VCaP (cell line): ENCODE data around the gene HSBP1L1.

ENCODE experiments used
- H3K27ac ChIP-seq: fragments of 450-650 bp; 2 replicates; pipeline ENCODE4 v1.5.1; 2017
- CTCF ChIP-seq: fragments of 450-650 bp; conservative IDR thresholded peaks from 2 replicates; pipeline ENCODE4 v1.5.1; 2017; ENCODE audit warnings: mild to moderate bottlenecking, moderate library complexity

The HSBP1L1 gene

GRCh38 chr18:79971211-79971952 is 6.9 kb downstream of the HSBP1L1 start:
- H3K27ac ChIP-seq: peak overlapping the region; percentile 64; the same call in 1 of the 2 replicates
- TF ChIP-seq CTCF: no peak

- peak overlapping the region; percentile 64; the same call in 1 of the 2 replicates for H3K27ac ChIP-seq
- no peak for TF ChIP-seq CTCF
These were observed 7.5 kb downstream of the HSBP1L1 start for GRCh38 chr18:79971986-79972385.

- no peak for TF ChIP-seq CTCF
These were observed 8.3 kb downstream of the HSBP1L1 start for GRCh38 chr18:79972720-79973119.

GRCh38 chr18:79973517-79973916 is 9.1 kb downstream of the HSBP1L1 start:
- no peak for TF ChIP-seq CTCF
- peak overlapping the region; percentile 64 for H3K27ac ChIP-seq

More at GRCh38 chr18:79972720-79973119, 8.3 kb downstream of the HSBP1L1 start:
- peak overlapping the region; percentile 64 for H3K27ac ChIP-seq

- no peak for TF ChIP-seq CTCF
- peak overlapping the region; percentile 64 for H3K27ac ChIP-seq
These were observed 9.7 kb downstream of the HSBP1L1 start for GRCh38 chr18:79974025-79974654.

- H3K27ac ChIP-seq: no peak overlapping the region
- no peak for TF ChIP-seq CTCF
These were observed 10.6 kb downstream of the HSBP1L1 start for GRCh38 chr18:79975043-79975442.

- TF ChIP-seq CTCF: no peak
- peak overlapping the region; percentile 7; the same call in 1 of the 2 replicates for H3K27ac ChIP-seq
These were observed 11.7 kb downstream of the HSBP1L1 start for GRCh38 chr18:79975985-79976680.
